Measurements from ENCODE around the gene POU4F3.

The POU4F3 gene

GRCh38 chr5:146366904-146367303 lies 28.3 kb downstream of the POU4F3 start:
- DNase-seq (ENCODE audit: extremely low spot score): no peak
- ChIA-PET CTCF (no interaction called here), POLR2A (no interaction called here)
- TF ChIP-seq SP1 (IDR thresholded peaks at IDR 0.05): no peak
- TF ChIP-seq HDGF (IDR thresholded peaks at IDR 0.05; ENCODE audit: borderline replicate concordance): no peak
- no peak for TF ChIP-seq CTBP1 (IDR thresholded peaks at IDR 0.05; ENCODE audit: borderline replicate concordance)
- no peak for TF ChIP-seq BHLHE40 (IDR thresholded peaks at IDR 0.05; ENCODE audit: borderline replicate concordance)
- TF ChIP-seq ZNF384 (IDR thresholded peaks at IDR 0.05): no peak
- TF ChIP-seq FOXA1 (IDR thresholded peaks at IDR 0.05): no peak
- TF ChIP-seq, protein P1, sequence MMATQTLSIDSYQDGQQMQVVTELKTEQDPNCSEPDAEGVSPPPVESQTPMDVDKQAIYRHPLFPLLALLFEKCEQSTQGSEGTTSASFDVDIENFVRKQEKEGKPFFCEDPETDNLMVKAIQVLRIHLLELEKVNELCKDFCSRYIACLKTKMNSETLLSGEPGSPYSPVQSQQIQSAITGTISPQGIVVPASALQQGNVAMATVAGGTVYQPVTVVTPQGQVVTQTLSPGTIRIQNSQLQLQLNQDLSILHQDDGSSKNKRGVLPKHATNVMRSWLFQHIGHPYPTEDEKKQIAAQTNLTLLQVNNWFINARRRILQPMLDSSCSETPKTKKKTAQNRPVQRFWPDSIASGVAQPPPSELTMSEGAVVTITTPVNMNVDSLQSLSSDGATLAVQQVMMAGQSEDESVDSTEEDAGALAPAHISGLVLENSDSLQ (IDR thresholded peaks at IDR 0.05): no peak
- no peak for TF ChIP-seq FOXK2 (IDR thresholded peaks at IDR 0.05)
- TF ChIP-seq L3MBTL2 (conservative IDR thresholded peaks at IDR 0.05): no peak

- DNase-seq (ENCODE audit: extremely low spot score): no peak
- POLR2A ChIA-PET: no interaction called here
- CTCF ChIA-PET: no interaction called here
- TF ChIP-seq FOXA1 (IDR thresholded peaks at IDR 0.05) (no peak), L3MBTL2 (conservative IDR thresholded peaks at IDR 0.05) (no peak), HDGF (IDR thresholded peaks at IDR 0.05; ENCODE audit: borderline replicate concordance) (no peak), FOXK2 (IDR thresholded peaks at IDR 0.05) (no peak)
- TF ChIP-seq, protein P1 (IDR thresholded peaks at IDR 0.05): no peak
Measured at GRCh38 chr5:146368137-146368536, 29.5 kb downstream of the POU4F3 start.

DNA sequence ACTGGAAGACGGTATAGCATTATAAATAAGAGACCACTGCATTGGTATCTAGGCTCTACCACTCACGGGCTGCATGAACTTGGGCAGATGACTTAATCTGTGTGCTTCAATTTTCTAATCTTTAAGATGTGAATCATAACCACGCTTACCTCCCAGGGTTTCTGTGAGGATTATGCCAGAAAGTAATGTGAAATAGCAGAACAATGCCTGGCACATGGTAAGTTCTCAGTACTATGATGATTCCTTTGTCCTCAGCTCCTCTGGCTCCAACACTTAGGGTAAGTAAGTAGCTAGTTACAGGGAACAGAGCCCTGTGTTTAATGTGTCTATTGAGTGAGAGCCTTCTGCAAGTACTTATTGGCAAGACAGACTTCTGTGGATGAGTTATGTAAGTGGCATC lies 31.1 kb downstream of the POU4F3 start:
- DNase-seq (ENCODE audit: extremely low spot score): no peak
- ChIA-PET CTCF (no interaction called here), POLR2A (no interaction called here)
- no peak for TF ChIP-seq BHLHE40 (IDR thresholded peaks at IDR 0.05; ENCODE audit: borderline replicate concordance)
- no peak for TF ChIP-seq LEF1 (IDR thresholded peaks at IDR 0.05; ENCODE audit: borderline replicate concordance)
- no peak for TF ChIP-seq FOXK2 (IDR thresholded peaks at IDR 0.05)
- no peak for TF ChIP-seq ZNF384 (IDR thresholded peaks at IDR 0.05)
- no peak for TF ChIP-seq HDGF (IDR thresholded peaks at IDR 0.05; ENCODE audit: borderline replicate concordance)
- no peak for TF ChIP-seq NFRKB (IDR thresholded peaks at IDR 0.05)
- no peak for TF ChIP-seq SUZ12 (IDR thresholded peaks at IDR 0.05)
- no peak for TF ChIP-seq FOXM1 (IDR thresholded peaks at IDR 0.05; ENCODE audit: borderline replicate concordance)
- TF ChIP-seq, protein P1 (IDR thresholded peaks at IDR 0.05): no peak

DNA sequence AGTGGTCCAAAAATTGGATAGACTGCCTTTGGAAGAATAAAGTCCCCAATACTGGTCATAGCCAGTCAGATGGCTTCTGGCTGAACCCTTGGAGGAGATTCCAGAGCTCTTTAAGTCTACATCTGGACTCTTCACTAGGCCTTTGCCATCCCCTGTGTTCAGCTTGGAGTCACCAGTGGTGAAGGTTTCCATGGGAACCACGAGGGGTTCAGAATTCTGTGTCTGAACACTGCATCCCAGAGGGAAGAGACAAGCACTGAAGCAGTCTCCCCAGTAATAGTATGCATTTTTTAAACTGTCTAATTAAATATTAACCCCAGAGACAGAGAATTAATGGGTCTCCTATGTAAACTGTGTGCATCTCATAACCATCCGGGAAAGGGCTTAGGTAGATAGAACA lies 38.2 kb downstream of the POU4F3 start:
- TF ChIP-seq LEF1 (IDR thresholded peaks at IDR 0.05; ENCODE audit: borderline replicate concordance) (no peak), CTBP1 (IDR thresholded peaks at IDR 0.05; ENCODE audit: borderline replicate concordance) (no peak), NFRKB (IDR thresholded peaks at IDR 0.05) (no peak), ZNF384 (IDR thresholded peaks at IDR 0.05) (no peak), SP1 (IDR thresholded peaks at IDR 0.05) (no peak), FOXM1 (IDR thresholded peaks at IDR 0.05; ENCODE audit: borderline replicate concordance) (no peak), ELF4 (IDR thresholded peaks at IDR 0.05) (no peak), FOXA1 (IDR thresholded peaks at IDR 0.05) (no peak), SUZ12 (IDR thresholded peaks at IDR 0.05) (no peak), TARDBP (IDR thresholded peaks at IDR 0.05) (no peak), L3MBTL2 (conservative IDR thresholded peaks at IDR 0.05) (no peak), BHLHE40 (IDR thresholded peaks at IDR 0.05; ENCODE audit: borderline replicate concordance) (no peak), ARNT (IDR thresholded peaks at IDR 0.05) (no peak), FOXK2 (IDR thresholded peaks at IDR 0.05) (no peak), HDGF (IDR thresholded peaks at IDR 0.05; ENCODE audit: borderline replicate concordance) (no peak)
- TF ChIP-seq, protein P1 (IDR thresholded peaks at IDR 0.05): no peak
- ChIA-PET POLR2A (no interaction called here), CTCF (no interaction called here)
- DNase-seq (ENCODE audit: extremely low spot score): no peak

GRCh38 chr5:146378986-146379385 lies 40.3 kb downstream of the POU4F3 start:
- POLR2A ChIA-PET: no interaction called here
- TF ChIP-seq TARDBP (IDR thresholded peaks at IDR 0.05) (no peak), ZNF384 (IDR thresholded peaks at IDR 0.05) (no peak), FOXM1 (IDR thresholded peaks at IDR 0.05; ENCODE audit: borderline replicate concordance) (no peak)
- DNase-seq (ENCODE audit: extremely low spot score): no peak
- CTCF ChIA-PET: no interaction called here

GRCh38 chr5:146380714-146381113 lies 42.1 kb downstream of the POU4F3 start:
- ChIA-PET POLR2A (no interaction called here), CTCF (no interaction called here)
- DNase-seq (ENCODE audit: extremely low spot score): no peak
- no peak for TF ChIP-seq SP1 (IDR thresholded peaks at IDR 0.05)
- TF ChIP-seq FOXK2 (IDR thresholded peaks at IDR 0.05): no peak
- TF ChIP-seq TARDBP (IDR thresholded peaks at IDR 0.05): no peak
- TF ChIP-seq NFRKB (IDR thresholded peaks at IDR 0.05): no peak
- TF ChIP-seq ARNT (IDR thresholded peaks at IDR 0.05): no peak
- TF ChIP-seq FOXA1 (IDR thresholded peaks at IDR 0.05): no peak
- TF ChIP-seq L3MBTL2 (conservative IDR thresholded peaks at IDR 0.05): no peak
- no peak for TF ChIP-seq ELF4 (IDR thresholded peaks at IDR 0.05)
- no peak for TF ChIP-seq BHLHE40 (IDR thresholded peaks at IDR 0.05; ENCODE audit: borderline replicate concordance)
- TF ChIP-seq LEF1 (IDR thresholded peaks at IDR 0.05; ENCODE audit: borderline replicate concordance): no peak
- TF ChIP-seq CTBP1 (IDR thresholded peaks at IDR 0.05; ENCODE audit: borderline replicate concordance): no peak
- TF ChIP-seq HDGF (IDR thresholded peaks at IDR 0.05; ENCODE audit: borderline replicate concordance): no peak

Data from HEK293T (cell line).